GM21526 (cell line): Measurements from ENCODE around the gene ORMDL3.
A peak's percentile ranks its signal among the peaks of the same experiment; 100 is the strongest.
"Not testable (repeated sequence)": the region's sequence is repeated elsewhere in the genome, so short reads cannot be mapped to it uniquely, and the experiment has no call there.

ENCODE experiments used
- ATAC-seq: cut with Tn5 transposase; IDR thresholded peaks from one replicate; pipeline ENCODE4 v1.9.1; 2021; ENCODE audit warnings: moderate library complexity; ENCODE audit not compliant: unreplicated experiment, low FRiP score

Gene ORMDL3

GRCh38 chr17:39950871-39951348 is 23.5 kb upstream of the ORMDL3 start:
- no peak for ATAC-seq

- no peak for ATAC-seq
These were observed 21.6 kb upstream of the ORMDL3 start for GRCh38 chr17:39949028-39949427.

- not testable (repeated sequence) for ATAC-seq
These were observed 21.1 kb upstream of the ORMDL3 start for GRCh38 chr17:39948489-39948828.

GRCh38 chr17:39946551-39947330 is 19.3 kb upstream of the ORMDL3 start:
- ATAC-seq, result no peak

- no peak for ATAC-seq
These were observed 17.0 kb upstream of the ORMDL3 start for GRCh38 chr17:39944393-39944711.

GRCh38 chr17:39943702-39944392 is 16.4 kb upstream of the ORMDL3 start:
- no peak for ATAC-seq

GRCh38 chr17:39939588-39940419 is 12.4 kb upstream of the ORMDL3 start:
- no peak for ATAC-seq

GRCh38 chr17:39939106-39939505 is 11.7 kb upstream of the ORMDL3 start:
- no peak for ATAC-seq

- ATAC-seq, result no peak
These were observed 10.9 kb upstream of the ORMDL3 start for GRCh38 chr17:39938140-39938869.

GRCh38 chr17:39937447-39937846 is 10.0 kb upstream of the ORMDL3 start:
- ATAC-seq, result no peak

- ATAC-seq, result no peak
These were observed 8.5 kb upstream of the ORMDL3 start for GRCh38 chr17:39935909-39936308.

- ATAC-seq, result no peak
These were observed 6.9 kb upstream of the ORMDL3 start for GRCh38 chr17:39934324-39934723.

- ATAC-seq, result no peak
These were observed 6.5 kb upstream of the ORMDL3 start for GRCh38 chr17:39933912-39934311.

- ATAC-seq, result no peak
These were observed 2.4 kb upstream of the ORMDL3 start for GRCh38 chr17:39929646-39930407.

GRCh38 chr17:39928858-39929645 is 1.7 kb upstream of the ORMDL3 start:
- no peak for ATAC-seq

- ATAC-seq, result peak; percentile 15
These were observed 792 bp upstream of the ORMDL3 start for GRCh38 chr17:39927929-39928857.

- ATAC-seq, result peak; percentile 22
These were observed 757 bp downstream of the ORMDL3 start for GRCh38 chr17:39926588-39927100.

- no peak for ATAC-seq
These were observed 1.2 kb downstream of the ORMDL3 start for GRCh38 chr17:39926135-39926587.
